Neural cell (in vitro differentiated cells): Measurements from ENCODE around the gene SERTAD2. TPM values are rescaled to one million over a fixed set of nuclear protein-coding genes. Genes with fewer than 3 reads are reported as not detected.

ENCODE experiments used
- H2AFZ ChIP-seq: fragments of 200-600, 300-800 bp; sonication (generic), shearing (Covaris generic); 2 replicates; pipeline ENCODE4 v1.6.0; 2014; ENCODE audit warnings: low read depth, mild to moderate bottlenecking, antibody characterized with exemption, low read length, moderate library complexity
- H3F3A ChIP-seq: fragments of 200-600 bp; shearing (Covaris generic); 2 replicates; pipeline ENCODE4 v1.6.1; 2016; ENCODE audit warnings: mild to moderate bottlenecking, moderate library complexity, mixed read lengths, antibody characterized with exemption, low read length; ENCODE audit not compliant: insufficient read depth, poor library complexity, severe bottlenecking
- H3K27ac ChIP-seq: fragments of 200-600, 300-800 bp; sonication (generic), shearing (Covaris generic); 2 replicates; pipeline ENCODE4 v1.5.1; 2014; ENCODE audit warnings: mild to moderate bottlenecking, low read length, moderate library complexity
- H3K27me3 ChIP-seq: fragments of 300-800, 200-600 bp; sonication (generic), shearing (Covaris generic); 2 replicates; pipeline ENCODE4 v1.6.0; 2014; ENCODE audit warnings: mild to moderate bottlenecking, low read depth, low read length, moderate library complexity; ENCODE audit not compliant: insufficient read depth
- H3K36me3 ChIP-seq: fragments of 300-800, 200-600 bp; sonication (generic), shearing (Covaris generic); 2 replicates; pipeline ENCODE4 v1.5.1; 2014; ENCODE audit warnings: mild to moderate bottlenecking, antibody characterized with exemption, low read length, moderate library complexity; ENCODE audit not compliant: insufficient read depth
- H3K4me2 ChIP-seq: fragments of 300-800, 200-600 bp; sonication (generic), shearing (Covaris generic); 2 replicates; pipeline ENCODE4 v1.6.0; 2014; ENCODE audit warnings: mild to moderate bottlenecking, low read length
- H3K4me3 ChIP-seq: fragments of 300-800, 200-600 bp; sonication (generic), shearing (Covaris generic); 2 replicates; pipeline ENCODE4 v1.5.1; 2014; ENCODE audit warnings: mild to moderate bottlenecking, low read length, moderate library complexity
- H3K79me2 ChIP-seq: fragments of 200-600 bp; shearing (Covaris generic); replicated peaks from 2 replicates; pipeline ENCODE4 v1.6.0; 2014; ENCODE audit warnings: mild to moderate bottlenecking, low read length, moderate library complexity; ENCODE audit not compliant: insufficient read depth
- H3K9ac ChIP-seq: fragments of 300-800, 200-600 bp; sonication (generic), shearing (Covaris generic); 2 replicates; pipeline ENCODE4 v1.6.1; 2016; ENCODE audit warnings: mild to moderate bottlenecking, low read length, mixed read lengths
- H3K9me2 ChIP-seq: fragments of 200-600 bp; shearing (Covaris generic); 2 replicates; pipeline ENCODE4 v1.6.1; 2016; ENCODE audit warnings: mild to moderate bottlenecking, low read length, mixed read lengths; ENCODE audit not compliant: insufficient read depth
- H3K9me3 ChIP-seq: fragments of 200-600, 300-800 bp; sonication (generic), shearing (Covaris generic); 2 replicates; pipeline ENCODE4 v1.6.1; 2016; ENCODE audit warnings: mild to moderate bottlenecking, mixed run types, low read length, moderate library complexity, mixed read lengths
- H4K20me1 ChIP-seq: fragments of 200-600 bp; shearing (Covaris generic); 2 replicates; pipeline ENCODE4 v1.6.1; 2016; ENCODE audit warnings: mild to moderate bottlenecking, mixed run types; ENCODE audit not compliant: insufficient read depth
- EP300 ChIP-seq: fragments of 450-650 bp; conservative IDR thresholded peaks from 2 replicates; pipeline ENCODE4 v1.6.1; 2014; ENCODE audit warnings: antibody characterized with exemption, mild to moderate bottlenecking, moderate library complexity; ENCODE audit not compliant: poor library complexity, severe bottlenecking
- EZH2 ChIP-seq: fragments of 200-600, 300-800 bp; shearing (Covaris generic), sonication (generic); IDR thresholded peaks from 2 replicates; pipeline ENCODE4 v1.6.1; 2014; ENCODE audit warnings: antibody characterized with exemption, low read length, borderline replicate concordance, mild to moderate bottlenecking; ENCODE audit not compliant: insufficient read depth, poor library complexity, severe bottlenecking
- MXI1 ChIP-seq: fragments of 450-650 bp; conservative IDR thresholded peaks from 2 replicates; pipeline ENCODE4 v1.6.1; 2014; ENCODE audit warnings: antibody characterized with exemption, mild to moderate bottlenecking; ENCODE audit not compliant: poor library complexity, severe bottlenecking
- POLR2AphosphoS5 ChIP-seq: IDR thresholded peaks from 2 replicates; pipeline ENCODE4 v1.6.1; 2012
- RAD21 ChIP-seq: fragments of 450-650 bp; conservative IDR thresholded peaks from 2 replicates; pipeline ENCODE4 v1.6.1; 2014; ENCODE audit warnings: antibody characterized with exemption, mild to moderate bottlenecking, moderate library complexity
- SMC3 ChIP-seq: fragments of 450-650 bp; conservative IDR thresholded peaks from 2 replicates; pipeline ENCODE4 v1.6.1; 2014; ENCODE audit warnings: antibody characterized with exemption, mild to moderate bottlenecking, moderate library complexity; ENCODE audit not compliant: poor library complexity
- TAF1 ChIP-seq: IDR thresholded peaks from 2 replicates; pipeline ENCODE4 v1.6.1; 2012; ENCODE audit warnings: low read depth
- polyA plus RNA-seq: library from polyadenylated mRNA; depleted of rRNA; stranded (reverse); fragments of >200 nt; gene quantifications from 2 replicates; pipeline ENCODE4 v1.2.3, GENCODE V29; 2014
- TF ChIP-seq, protein P1 (sequence below): fragments of 450-650 bp; IDR thresholded peaks from 2 replicates; pipeline ENCODE4 v1.5.1; 2014; ENCODE audit warnings: antibody characterized with exemption, mild to moderate bottlenecking, moderate library complexity; ENCODE audit not compliant: poor library complexity, severe bottlenecking
- TF ChIP-seq, protein P2 (sequence below): IDR thresholded peaks from 2 replicates; pipeline ENCODE4 v1.6.1; 2012; ENCODE audit warnings: borderline replicate concordance

The SERTAD2 gene
- polyA plus RNA-seq, 1 donor from 2014 or later = 4.7 TPM

DNA sequence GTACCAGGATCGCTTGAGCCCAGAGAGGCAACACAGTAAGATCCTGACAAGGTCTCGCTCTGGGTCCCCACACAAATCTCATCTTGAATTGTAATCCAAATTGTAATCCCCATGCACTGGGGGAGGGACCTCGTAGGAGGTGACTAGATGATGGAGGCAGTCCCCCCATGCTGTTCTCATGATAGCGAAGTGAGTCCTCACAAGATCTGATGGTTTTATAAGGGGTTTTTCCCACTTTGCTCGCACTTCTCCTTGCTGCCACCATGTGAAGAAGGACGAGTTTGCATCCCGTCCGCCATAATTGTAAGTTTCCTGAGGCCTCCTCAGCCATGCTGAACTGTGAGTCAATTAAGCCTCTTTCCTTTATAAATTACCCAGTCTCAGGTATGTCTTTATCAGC is 46.0 kb upstream of the SERTAD2 start:
- no peak overlapping the region for H3K4me3 ChIP-seq
- no peaks in the 10 kb centered on the region for H3K27me3 ChIP-seq
- no peaks in the 10 kb centered on the region for H3K9me3 ChIP-seq
- H3K9me2 ChIP-seq = no peaks in the 10 kb centered on the region
- TF ChIP-seq RAD21 = no peak
- no peak for TF ChIP-seq EP300
- TF ChIP-seq, protein P1, sequence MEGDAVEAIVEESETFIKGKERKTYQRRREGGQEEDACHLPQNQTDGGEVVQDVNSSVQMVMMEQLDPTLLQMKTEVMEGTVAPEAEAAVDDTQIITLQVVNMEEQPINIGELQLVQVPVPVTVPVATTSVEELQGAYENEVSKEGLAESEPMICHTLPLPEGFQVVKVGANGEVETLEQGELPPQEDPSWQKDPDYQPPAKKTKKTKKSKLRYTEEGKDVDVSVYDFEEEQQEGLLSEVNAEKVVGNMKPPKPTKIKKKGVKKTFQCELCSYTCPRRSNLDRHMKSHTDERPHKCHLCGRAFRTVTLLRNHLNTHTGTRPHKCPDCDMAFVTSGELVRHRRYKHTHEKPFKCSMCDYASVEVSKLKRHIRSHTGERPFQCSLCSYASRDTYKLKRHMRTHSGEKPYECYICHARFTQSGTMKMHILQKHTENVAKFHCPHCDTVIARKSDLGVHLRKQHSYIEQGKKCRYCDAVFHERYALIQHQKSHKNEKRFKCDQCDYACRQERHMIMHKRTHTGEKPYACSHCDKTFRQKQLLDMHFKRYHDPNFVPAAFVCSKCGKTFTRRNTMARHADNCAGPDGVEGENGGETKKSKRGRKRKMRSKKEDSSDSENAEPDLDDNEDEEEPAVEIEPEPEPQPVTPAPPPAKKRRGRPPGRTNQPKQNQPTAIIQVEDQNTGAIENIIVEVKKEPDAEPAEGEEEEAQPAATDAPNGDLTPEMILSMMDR = no peak
- TF ChIP-seq EZH2 = no peak
- no peak for TF ChIP-seq TAF1
- no peak for TF ChIP-seq SMC3
- no peak for TF ChIP-seq MXI1
- TF ChIP-seq, protein P2, sequence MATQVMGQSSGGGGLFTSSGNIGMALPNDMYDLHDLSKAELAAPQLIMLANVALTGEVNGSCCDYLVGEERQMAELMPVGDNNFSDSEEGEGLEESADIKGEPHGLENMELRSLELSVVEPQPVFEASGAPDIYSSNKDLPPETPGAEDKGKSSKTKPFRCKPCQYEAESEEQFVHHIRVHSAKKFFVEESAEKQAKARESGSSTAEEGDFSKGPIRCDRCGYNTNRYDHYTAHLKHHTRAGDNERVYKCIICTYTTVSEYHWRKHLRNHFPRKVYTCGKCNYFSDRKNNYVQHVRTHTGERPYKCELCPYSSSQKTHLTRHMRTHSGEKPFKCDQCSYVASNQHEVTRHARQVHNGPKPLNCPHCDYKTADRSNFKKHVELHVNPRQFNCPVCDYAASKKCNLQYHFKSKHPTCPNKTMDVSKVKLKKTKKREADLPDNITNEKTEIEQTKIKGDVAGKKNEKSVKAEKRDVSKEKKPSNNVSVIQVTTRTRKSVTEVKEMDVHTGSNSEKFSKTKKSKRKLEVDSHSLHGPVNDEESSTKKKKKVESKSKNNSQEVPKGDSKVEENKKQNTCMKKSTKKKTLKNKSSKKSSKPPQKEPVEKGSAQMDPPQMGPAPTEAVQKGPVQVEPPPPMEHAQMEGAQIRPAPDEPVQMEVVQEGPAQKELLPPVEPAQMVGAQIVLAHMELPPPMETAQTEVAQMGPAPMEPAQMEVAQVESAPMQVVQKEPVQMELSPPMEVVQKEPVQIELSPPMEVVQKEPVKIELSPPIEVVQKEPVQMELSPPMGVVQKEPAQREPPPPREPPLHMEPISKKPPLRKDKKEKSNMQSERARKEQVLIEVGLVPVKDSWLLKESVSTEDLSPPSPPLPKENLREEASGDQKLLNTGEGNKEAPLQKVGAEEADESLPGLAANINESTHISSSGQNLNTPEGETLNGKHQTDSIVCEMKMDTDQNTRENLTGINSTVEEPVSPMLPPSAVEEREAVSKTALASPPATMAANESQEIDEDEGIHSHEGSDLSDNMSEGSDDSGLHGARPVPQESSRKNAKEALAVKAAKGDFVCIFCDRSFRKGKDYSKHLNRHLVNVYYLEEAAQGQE = no peak
- no peak for TF ChIP-seq POLR2AphosphoS5
- no peak overlapping the region for H3K27ac ChIP-seq
- no peak overlapping the region for H3K4me2 ChIP-seq
- H3K79me2 ChIP-seq = no peaks in the 10 kb centered on the region
- H3K9ac ChIP-seq = no peak overlapping the region
- H2AFZ ChIP-seq = no peak overlapping the region
- H3F3A ChIP-seq = no peaks in the 10 kb centered on the region
- no peaks in the 10 kb centered on the region for H3K36me3 ChIP-seq
- H4K20me1 ChIP-seq = no peaks in the 10 kb centered on the region

DNA sequence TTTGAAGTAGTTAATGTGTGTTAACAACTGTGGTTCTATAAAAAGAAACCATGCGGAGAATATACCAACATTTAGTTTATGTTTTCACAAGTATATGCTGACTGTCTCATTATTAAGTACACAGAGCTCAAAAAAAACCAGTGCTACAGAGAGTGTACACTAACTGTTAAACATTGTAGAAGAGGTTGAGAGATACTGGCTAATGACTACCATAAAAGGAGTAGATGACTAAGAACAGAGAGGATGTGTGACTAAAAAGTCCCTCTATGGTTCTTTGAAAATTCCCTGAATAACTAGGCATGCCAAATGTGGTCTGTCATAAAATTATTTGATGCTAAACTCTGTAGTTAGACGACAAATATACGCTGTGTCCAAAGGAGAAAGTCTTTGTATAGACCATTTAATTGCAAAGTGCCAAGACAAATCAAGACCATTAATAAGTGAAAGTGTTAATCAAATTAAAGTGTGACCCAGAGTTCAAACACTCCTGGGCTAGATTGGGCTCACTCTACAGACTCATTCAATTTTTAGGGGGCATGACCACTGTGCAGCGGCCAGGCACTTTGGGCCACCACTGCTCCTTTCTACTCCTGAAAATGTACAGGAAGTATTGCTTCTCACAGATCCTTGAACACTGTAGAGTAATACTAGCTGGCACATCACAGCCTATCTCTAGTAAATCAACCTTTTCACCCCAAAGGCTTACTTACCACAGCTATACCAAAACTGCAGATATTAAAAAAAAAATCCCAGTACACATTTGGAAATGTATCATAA is 45.1 kb upstream of the SERTAD2 start:
- Histone ChIP-seq H3K4me3 (no peak overlapping the region), H4K20me1 (no peaks in the 10 kb centered on the region), H2AFZ (no peak overlapping the region), H3K79me2 (no peaks in the 10 kb centered on the region), H3K36me3 (no peaks in the 10 kb centered on the region), H3K9me3 (no peaks in the 10 kb centered on the region), H3K9ac (no peak overlapping the region), H3K27ac (no peak overlapping the region), H3K4me2 (no peak overlapping the region), H3K27me3 (no peaks in the 10 kb centered on the region), H3F3A (no peaks in the 10 kb centered on the region), H3K9me2 (no peaks in the 10 kb centered on the region)
- TF ChIP-seq SMC3 (no peak), EP300 (no peak)
- TF ChIP-seq, protein P1 = no peak
